ENCODE measurements around the gene CD274.
"Not testable (repeated sequence)": the region's sequence is repeated elsewhere in the genome, so short reads cannot be mapped to it uniquely, and the experiment has no call there.

CD274 gene

DNA sequence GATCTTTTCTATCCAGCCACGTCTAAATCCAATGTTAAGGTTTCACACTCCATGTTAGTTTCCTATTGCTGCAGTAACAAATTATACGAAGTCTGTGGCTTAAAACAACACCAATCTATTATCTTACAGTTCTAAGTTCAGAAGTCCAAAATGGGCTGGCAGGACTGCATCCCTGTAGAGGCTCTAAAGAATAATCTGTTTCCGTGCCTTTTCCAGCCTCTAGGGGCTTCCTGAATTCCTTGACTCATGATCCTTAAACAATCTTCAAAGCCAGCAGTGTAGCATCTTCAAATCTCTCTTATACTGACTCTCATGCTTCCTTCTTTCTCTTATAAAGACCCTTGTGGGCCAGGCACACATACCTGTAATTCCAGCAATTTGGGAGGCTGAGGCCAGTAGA, 19.4 kb upstream of the CD274 start:
- Histone ChIP-seq H3K4me3 (no peak overlapping the region), H3K27ac (no peak overlapping the region)
- TF ChIP-seq CTCF (IDR thresholded peaks at IDR 0.05) = no peak
- no peak for DNase-seq (ENCODE audit: low spot score)

DNA sequence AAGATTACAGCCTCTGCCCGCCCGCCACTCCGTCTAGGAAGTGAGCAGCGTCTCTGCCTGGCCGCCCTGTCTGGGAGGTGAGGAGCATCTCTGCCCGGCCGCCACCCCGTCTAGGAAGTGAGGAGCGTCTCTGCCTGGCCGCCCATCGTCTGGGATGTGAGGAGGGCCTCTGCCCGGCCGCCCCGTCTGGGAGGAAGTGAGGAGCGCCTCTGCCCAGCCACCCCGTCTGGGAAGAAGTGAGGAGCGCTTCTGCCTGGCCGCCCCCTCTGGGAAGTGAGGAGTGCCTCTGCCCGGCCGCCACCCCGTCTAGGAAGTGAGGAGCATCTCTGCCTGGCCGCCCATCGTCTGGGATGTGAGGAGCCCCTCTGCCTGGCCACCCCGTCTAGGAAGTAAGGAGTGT, 17.5 kb upstream of the CD274 start:
- not testable (repeated sequence) for H3K27ac ChIP-seq; DNase-seq (ENCODE audit: low spot score); H3K4me3 ChIP-seq

DNA sequence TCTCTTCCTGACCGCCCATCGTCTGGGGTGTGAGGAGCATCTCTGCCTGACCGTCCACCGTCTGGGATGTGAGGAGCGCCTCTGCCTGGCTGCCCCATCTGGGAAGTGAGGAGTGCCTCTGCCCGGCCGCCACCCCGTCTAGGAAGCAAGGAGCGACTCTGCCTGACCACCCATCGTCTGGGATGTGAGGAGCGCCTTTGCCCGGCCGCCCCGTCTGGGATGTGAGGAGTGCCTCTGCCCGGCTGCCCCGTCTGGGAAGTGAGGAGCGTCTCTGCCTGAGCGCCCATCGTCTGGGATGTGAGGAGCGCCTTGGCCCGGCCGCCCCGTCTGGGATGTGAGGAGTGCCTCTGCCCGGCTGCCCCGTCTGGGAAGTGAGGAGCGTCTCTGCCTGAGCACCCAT, 17.0 kb upstream of the CD274 start:
- not testable (repeated sequence) for H3K4me3 ChIP-seq; DNase-seq (ENCODE audit: low spot score); H3K27ac ChIP-seq

DNA sequence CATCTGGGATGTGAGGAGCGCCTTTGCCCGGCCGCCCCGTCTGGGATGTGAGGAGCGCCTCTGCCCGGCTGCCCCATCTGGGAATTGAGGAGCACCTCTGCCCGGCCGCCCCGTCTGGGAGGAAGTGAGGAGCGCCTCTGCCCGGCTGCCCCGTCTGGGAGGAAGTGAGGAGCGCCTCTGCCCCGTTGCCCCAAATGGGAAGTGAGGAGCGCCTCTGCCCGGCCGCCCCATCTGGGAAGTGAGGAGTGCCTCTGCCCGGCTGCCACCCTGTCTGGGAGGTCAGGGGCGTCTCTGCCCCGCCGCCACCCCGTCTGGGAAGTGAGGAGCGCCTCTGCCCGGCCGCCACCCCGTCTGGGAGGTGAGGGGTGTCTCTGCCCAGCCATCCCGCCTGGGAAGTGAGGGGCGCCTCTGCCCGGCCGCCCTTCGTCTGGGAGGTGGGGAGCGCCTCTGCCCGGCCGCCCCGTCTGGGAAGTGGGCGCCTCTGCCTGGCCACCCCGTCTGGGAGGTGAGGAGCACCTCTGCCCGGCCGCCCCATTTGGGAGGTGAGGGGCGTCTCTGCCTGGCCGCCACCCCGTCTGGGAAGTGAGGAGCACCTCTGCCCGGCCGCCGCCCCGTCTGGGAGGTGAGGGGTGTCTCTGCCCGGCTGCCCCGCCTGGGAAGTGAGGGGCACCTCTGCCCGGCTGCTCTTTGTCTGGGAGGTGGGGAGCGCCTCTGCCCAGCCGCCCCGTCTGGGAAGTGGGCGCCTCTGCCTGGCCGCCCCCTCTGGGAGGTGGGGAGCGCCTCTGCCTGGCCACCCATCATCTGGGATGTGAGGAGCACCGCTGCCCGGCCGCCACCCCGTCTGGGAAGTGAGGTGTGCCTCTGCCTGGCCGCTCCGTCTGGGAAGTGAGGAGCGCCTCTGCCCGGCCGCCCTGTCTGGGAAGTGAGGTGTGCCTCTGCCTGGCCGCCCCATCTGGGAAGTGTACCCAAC, 16.2 kb upstream of the CD274 start:
- not testable (repeated sequence) for DNase-seq (ENCODE audit: low spot score); H3K27ac ChIP-seq; H3K4me3 ChIP-seq

- Histone ChIP-seq H3K27ac (no peak overlapping the region), H3K4me3 (no peak overlapping the region)
- no peak for DNase-seq (ENCODE audit: low spot score)
- no peak for TF ChIP-seq CTCF (IDR thresholded peaks at IDR 0.05)
These were observed 14.4 kb upstream of the CD274 start for GRCh38 chr9:5435912-5436311.

GRCh38 chr9:5436441-5436840, 13.9 kb upstream of the CD274 start:
- no peak for DNase-seq (ENCODE audit: low spot score)
- peak overlapping the region; percentile 85 for H3K4me3 ChIP-seq
- no peak for TF ChIP-seq CTCF (IDR thresholded peaks at IDR 0.05)
- peak overlapping the region in 1 of 2 donors; percentile 97 for H3K27ac ChIP-seq

- Histone ChIP-seq H3K27ac (peak within 1 kb of the TSS; percentile 82 to 97), H3K4me3 (peak within 1 kb of the TSS; percentile 85)
- no peak for TF ChIP-seq CTCF (IDR thresholded peaks at IDR 0.05)
- DNase-seq (ENCODE audit: low spot score) = peak; percentile 96
These were observed 12.8 kb upstream of the CD274 start, which contains the start of gene PLGRKT for GRCh38 chr9:5437254-5438216. TSS of gene PLGRKT (minus strand) at chr9:5437925. CDS start at chr9:5431977, 5,948 bp downstream.

DNA sequence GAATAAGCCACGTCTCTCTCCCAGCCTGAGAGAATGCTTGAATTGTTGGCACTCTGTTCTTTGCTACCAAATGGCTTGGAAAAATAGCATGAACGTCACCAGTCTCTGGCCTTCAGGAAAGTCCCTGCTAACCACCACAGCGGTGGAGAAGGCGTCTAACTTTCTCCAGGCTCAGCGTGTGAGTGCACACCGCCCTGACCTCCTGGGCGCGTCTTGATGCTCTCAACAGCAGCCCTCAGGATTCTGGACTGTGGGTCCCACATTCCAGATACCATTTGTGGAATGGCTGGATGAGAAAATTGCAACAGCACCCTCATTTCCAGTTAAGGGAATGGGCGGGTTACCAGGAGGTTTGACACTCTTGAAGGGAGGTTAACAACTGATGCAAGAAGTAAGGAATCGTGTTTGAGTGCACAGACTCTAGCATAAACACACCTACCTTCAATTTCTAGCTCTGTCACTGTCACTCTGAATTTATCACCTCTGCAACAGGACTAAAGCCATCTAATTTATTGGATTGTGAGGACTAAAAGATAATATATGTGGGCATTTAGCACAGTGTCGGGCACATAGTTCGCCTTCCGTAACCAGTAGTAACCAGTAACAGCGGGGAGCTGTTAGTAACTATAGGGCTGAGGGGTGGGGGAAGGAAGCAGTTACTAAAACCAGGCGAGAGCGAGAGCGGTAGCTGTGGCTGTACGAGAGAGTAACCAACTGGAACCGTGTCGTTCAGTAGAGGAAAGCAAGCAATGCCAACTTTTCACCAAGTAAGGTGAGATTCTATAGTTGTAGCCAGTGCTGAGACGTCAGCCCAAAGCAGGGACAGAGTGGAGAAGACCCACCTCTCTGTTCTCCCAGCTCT, 11.8 kb upstream of the CD274 start:
- TF ChIP-seq CTCF (IDR thresholded peaks at IDR 0.05) = no peak
- peak overlapping the region; percentile 85 for H3K4me3 ChIP-seq
- DNase-seq (ENCODE audit: low spot score) = no peak
- peak overlapping the region; percentile 82 to 97 for H3K27ac ChIP-seq

Measured in coronary artery (tissue), 2 donors.